Measurements from ENCODE around the gene EVA1B.

Gene EVA1B

GRCh38 chr1:36274201-36274600 lies 49.2 kb downstream of the EVA1B start:
- Histone ChIP-seq H3K9ac (ENCODE audit: low read depth, low read length) (no peak overlapping the region), H3K9me3 (ENCODE audit: control insufficient read depth, insufficient read depth, low read length) (no peaks in the 10 kb centered on the region), H3K27me3 (ENCODE audit: control insufficient read depth, insufficient read depth, low read length) (no peaks in the 10 kb centered on the region), H3K36me3 (ENCODE audit: control insufficient read depth, insufficient read depth, low read length) (peaks cover 30% of the 10 kb centered on the region), H3K27ac (ENCODE audit: low read depth, low read length) (no peak overlapping the region), H3K4me3 (ENCODE audit: low read depth, low read length) (no peak overlapping the region), H3K4me1 (ENCODE audit: control insufficient read depth, insufficient read depth, low read length) (no peaks in the 10 kb centered on the region)

GRCh38 chr1:36273024-36273423 lies 50.4 kb downstream of the EVA1B start:
- H3K27me3 ChIP-seq (ENCODE audit: control insufficient read depth, insufficient read depth, low read length) = no peaks in the 10 kb centered on the region
- no peak overlapping the region for H3K27ac ChIP-seq (ENCODE audit: low read depth, low read length)
- no peak overlapping the region for H3K4me3 ChIP-seq (ENCODE audit: low read depth, low read length)
- H3K4me1 ChIP-seq (ENCODE audit: control insufficient read depth, insufficient read depth, low read length) = no peaks in the 10 kb centered on the region
- H3K36me3 ChIP-seq (ENCODE audit: control insufficient read depth, insufficient read depth, low read length) = peaks cover 39% of the 10 kb centered on the region
- no peak overlapping the region for H3K9ac ChIP-seq (ENCODE audit: low read depth, low read length)
- no peaks in the 10 kb centered on the region for H3K9me3 ChIP-seq (ENCODE audit: control insufficient read depth, insufficient read depth, low read length)
